NCI-H524 (cell line): ENCODE measurements around the gene GABRP.
A peak's percentile ranks its signal among the peaks of the same experiment; 100 is the strongest.
"Not testable (repeated sequence)": the region's sequence is repeated elsewhere in the genome, so short reads cannot be mapped to it uniquely, and the experiment has no call there.

Experiments
- DNase-seq, 2 experiments: peaks; one replicate each; lab custom pipeline; 2025; lab: John Stamatoyannopoulos, UW

Gene GABRP

GRCh38 chr5:170783498-170784247 is at the start of gene GABRP:
Gene GABRP, plus strand, starts transcription at chr5:170783725. Its CDS starts 4,891 bp downstream, at chr5:170788616.
- DNase-seq = no peak

- DNase-seq = no peak
These were observed 46.6 kb upstream of the GABRP start for GRCh38 chr5:170736966-170737365.

- DNase-seq = peak; percentile 70 to 92
These were observed 45.9 kb upstream of the GABRP start for GRCh38 chr5:170737591-170737990.

GRCh38 chr5:170738840-170739239 is 44.7 kb upstream of the GABRP start:
- no peak for DNase-seq

GRCh38 chr5:170739446-170739845 is 44.1 kb upstream of the GABRP start:
- DNase-seq = no peak

- peak in 1 of 2 experiments; percentile 3 for DNase-seq
These were observed 42.8 kb upstream of the GABRP start for GRCh38 chr5:170740551-170741205.

- DNase-seq = no peak
These were observed 41.7 kb upstream of the GABRP start for GRCh38 chr5:170741801-170742200.

- no peak for DNase-seq
These were observed 39.7 kb upstream of the GABRP start for GRCh38 chr5:170743876-170744212.

- peak in 1 of 2 experiments; percentile 20 for DNase-seq
These were observed 37.9 kb upstream of the GABRP start for GRCh38 chr5:170745481-170746071.

- no peak for DNase-seq
These were observed 37.2 kb upstream of the GABRP start for GRCh38 chr5:170746075-170746960.

GRCh38 chr5:170746961-170747340 is 36.6 kb upstream of the GABRP start:
- no peak for DNase-seq

GRCh38 chr5:170747357-170747756 is 36.2 kb upstream of the GABRP start:
- no peak for DNase-seq

- peak in 1 of 2 experiments; percentile 16 for DNase-seq
These were observed 35.7 kb upstream of the GABRP start for GRCh38 chr5:170747851-170748250.

- no peak for DNase-seq
These were observed 34.5 kb upstream of the GABRP start for GRCh38 chr5:170748951-170749471.

GRCh38 chr5:170749911-170750431 is 33.6 kb upstream of the GABRP start:
- no peak for DNase-seq

GRCh38 chr5:170750791-170751190 is 32.7 kb upstream of the GABRP start:
- peak; percentile 5 to 79 for DNase-seq

GRCh38 chr5:170751631-170752030 is 31.9 kb upstream of the GABRP start:
- peak; percentile 41 to 84 for DNase-seq

- peak; percentile 46 to 84 for DNase-seq
These were observed 31.0 kb upstream of the GABRP start for GRCh38 chr5:170752257-170753215.

- no peak for DNase-seq
These were observed 30.2 kb upstream of the GABRP start for GRCh38 chr5:170753311-170753710.

- not testable (repeated sequence) for DNase-seq
These were observed 29.0 kb upstream of the GABRP start for GRCh38 chr5:170754508-170754907.
